Uterus (tissue), 4 donors: ENCODE measurements around the gene FAM114A2. TPM values are rescaled to one million over a fixed set of nuclear protein-coding genes. Genes with fewer than 3 reads are reported as not detected.

Experiments used
- DNase-seq, 2 donors: peaks; one replicate each; pipeline ENCODE4 v3.0.0-alpha.2; 2019 to 2020
- H3K27ac ChIP-seq, 2 donors: fragments of 200-600 bp; sonication (generic); 1 replicate in 1 of 2; 2 replicates in 1 of 2; pipeline ENCODE4 v1.5.1; 2016 to 2018
- H3K27me3 ChIP-seq, 2 donors: fragments of 200-600 bp; sonication (generic); one replicate each; pipeline ENCODE4 v1.5.1; 2018 to 2019; ENCODE audit warnings: control low read depth in 1 of 2
- H3K36me3 ChIP-seq, 2 donors: fragments of 200-600 bp; sonication (generic); one replicate each; pipeline ENCODE4 v1.5.1; 2019; ENCODE audit warnings: control low read depth in 1 of 2
- H3K4me1 ChIP-seq, 2 donors: fragments of 200-600 bp; sonication (generic); one replicate each; pipeline ENCODE4 v1.5.1; 2018 to 2019; ENCODE audit warnings: control low read depth in 1 of 2
- H3K4me3 ChIP-seq, 2 donors: fragments of 200-600 bp; sonication (generic); 1 replicate in 1 of 2; 2 replicates in 1 of 2; pipeline ENCODE4 v1.5.1; 2018 to 2019; ENCODE audit warnings: mild to moderate bottlenecking in 1 of 2
- H3K9me3 ChIP-seq, 2 donors: fragments of 200-600 bp; sonication (generic); one replicate each; pipeline ENCODE4 v1.5.1; 2019; ENCODE audit warnings: control low read depth in 1 of 2
- POLR2A ChIP-seq, 2 donors: fragments of 450-650 bp; IDR thresholded peaks; one replicate each; pipeline ENCODE4 v1.6.1; 2016; ENCODE audit warnings: antibody characterized with exemption in 2 of 2, mild to moderate bottlenecking in 1 of 2, moderate library complexity in 1 of 2
- intact Hi-C: fragments of 100-400 bp; cut with DNase I; formaldehyde crosslinking; loops from one replicate; pipeline ENCODE4 v1.15.1; 2023; ENCODE audit warnings: low total_unique reads
- total RNA-seq, 4 donors: library from RNA; depleted of rRNA in 3 of 4; stranded (reverse); fragments of >200 nt in 3 of 4; gene quantifications; one replicate each; pipeline versions ENCODE4 v1.1.0 to v1.2.4, GENCODE V29; 2014 to 2023
- TF ChIP-seq, protein P1 (sequence below), 4 experiments: fragments of 200-600 bp in 2 of 4; fragments of 450-650 bp in 2 of 4; sonication (generic) in 2 of 4; IDR thresholded peaks; one replicate each; pipeline ENCODE4 v1.5.1; 2016 to 2019; ENCODE audit warnings: antibody characterized with exemption in 4 of 4, mild to moderate bottlenecking in 2 of 4, moderate library complexity in 1 of 4
- donor health status: DM: yes; HTN: yes; CAD: no.

FAM114A2 gene
- total RNA-seq, 4 donors from 2014 or later: 26.9 to 71.3 (median 43.9) TPM

DNA sequence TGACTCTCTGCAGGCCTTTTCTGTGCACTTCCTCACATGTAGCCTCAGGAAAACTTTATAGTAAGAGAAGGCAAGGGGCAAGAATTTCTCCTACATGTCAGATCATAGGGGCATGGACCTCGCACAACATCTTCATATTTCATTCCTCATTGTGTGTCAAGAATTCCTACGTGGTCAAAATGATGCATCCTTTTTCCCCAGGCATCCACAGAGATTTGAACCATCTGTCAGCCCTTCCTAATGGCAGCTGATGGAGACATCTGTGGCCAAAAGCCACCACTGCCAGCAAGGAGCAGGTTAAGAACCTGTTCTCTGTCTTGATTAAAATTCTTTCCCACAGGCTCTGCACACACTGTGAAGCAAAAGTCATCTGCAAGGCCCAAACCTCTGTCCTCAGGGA is 42.5 kb upstream of the FAM114A2 start:
- intact Hi-C loops: no loop called here
- TF ChIP-seq, protein P1, sequence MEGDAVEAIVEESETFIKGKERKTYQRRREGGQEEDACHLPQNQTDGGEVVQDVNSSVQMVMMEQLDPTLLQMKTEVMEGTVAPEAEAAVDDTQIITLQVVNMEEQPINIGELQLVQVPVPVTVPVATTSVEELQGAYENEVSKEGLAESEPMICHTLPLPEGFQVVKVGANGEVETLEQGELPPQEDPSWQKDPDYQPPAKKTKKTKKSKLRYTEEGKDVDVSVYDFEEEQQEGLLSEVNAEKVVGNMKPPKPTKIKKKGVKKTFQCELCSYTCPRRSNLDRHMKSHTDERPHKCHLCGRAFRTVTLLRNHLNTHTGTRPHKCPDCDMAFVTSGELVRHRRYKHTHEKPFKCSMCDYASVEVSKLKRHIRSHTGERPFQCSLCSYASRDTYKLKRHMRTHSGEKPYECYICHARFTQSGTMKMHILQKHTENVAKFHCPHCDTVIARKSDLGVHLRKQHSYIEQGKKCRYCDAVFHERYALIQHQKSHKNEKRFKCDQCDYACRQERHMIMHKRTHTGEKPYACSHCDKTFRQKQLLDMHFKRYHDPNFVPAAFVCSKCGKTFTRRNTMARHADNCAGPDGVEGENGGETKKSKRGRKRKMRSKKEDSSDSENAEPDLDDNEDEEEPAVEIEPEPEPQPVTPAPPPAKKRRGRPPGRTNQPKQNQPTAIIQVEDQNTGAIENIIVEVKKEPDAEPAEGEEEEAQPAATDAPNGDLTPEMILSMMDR (IDR thresholded peaks at IDR 0.05): no peak
- TF ChIP-seq POLR2A (IDR thresholded peaks at IDR 0.05): no peak
- Histone ChIP-seq H3K36me3 (no peaks in the 10 kb centered on the region), H3K27ac (no peak overlapping the region), H3K27me3 (no peaks in the 10 kb centered on the region), H3K9me3 (no peaks in the 10 kb centered on the region), H3K4me3 (no peak overlapping the region), H3K4me1 (no peaks in the 10 kb centered on the region)
- DNase-seq: no peak

DNA sequence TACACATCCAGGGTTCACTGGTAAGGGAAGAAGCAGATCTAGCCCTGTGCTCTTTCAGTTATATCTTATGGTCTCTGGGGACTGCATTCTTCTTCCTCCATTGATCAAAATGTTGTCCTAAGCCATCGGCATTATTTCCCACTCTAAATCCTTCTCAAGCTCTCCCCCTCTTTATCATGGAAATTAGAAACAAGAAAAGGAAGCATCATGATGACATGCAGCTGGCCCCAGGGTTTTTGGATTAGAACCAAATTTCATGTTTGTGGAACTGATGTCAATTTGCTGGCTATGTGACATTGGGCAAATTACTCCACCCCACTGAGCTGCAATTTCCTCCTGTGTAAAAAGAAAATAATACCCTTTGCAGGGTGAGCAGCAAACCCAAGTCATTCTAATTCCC is 39.6 kb upstream of the FAM114A2 start:
- intact Hi-C loops: loop anchor here (10.0 kb wide), 1 partner anchor 327 kb away; no protein-coding TSS in a partner anchor
- H3K27ac ChIP-seq: no peak overlapping the region
- H3K4me3 ChIP-seq: no peak overlapping the region
- no peak for DNase-seq
- H3K27me3 ChIP-seq: no peaks in the 10 kb centered on the region
- H3K36me3 ChIP-seq: no peaks in the 10 kb centered on the region
- TF ChIP-seq POLR2A (IDR thresholded peaks at IDR 0.05): no peak
- TF ChIP-seq, protein P1 (IDR thresholded peaks at IDR 0.05): no peak
- no peaks in the 10 kb centered on the region for H3K4me1 ChIP-seq
- no peaks in the 10 kb centered on the region for H3K9me3 ChIP-seq

DNA sequence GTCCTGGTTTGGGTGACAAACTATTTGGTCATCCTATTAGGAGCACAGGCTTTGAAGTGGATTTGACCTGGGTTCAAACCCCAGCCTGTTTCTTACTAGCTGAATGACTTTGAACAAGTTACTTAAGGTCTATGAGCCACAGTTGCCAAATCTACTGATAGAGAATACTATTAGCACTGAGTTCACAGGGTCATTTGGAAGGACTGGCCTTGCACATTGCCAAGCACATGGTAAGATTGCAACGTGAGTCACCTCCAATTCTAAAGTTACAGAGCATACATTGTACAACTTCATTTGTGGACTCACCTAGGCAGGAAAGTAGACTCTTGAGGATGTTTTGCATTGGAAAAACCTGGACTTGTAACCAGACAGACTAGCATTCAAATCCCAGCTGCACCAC is 39.0 kb upstream of the FAM114A2 start:
- Histone ChIP-seq H3K36me3 (no peaks in the 10 kb centered on the region), H3K4me1 (no peaks in the 10 kb centered on the region), H3K27me3 (no peaks in the 10 kb centered on the region), H3K9me3 (no peaks in the 10 kb centered on the region), H3K4me3 (no peak overlapping the region), H3K27ac (no peak overlapping the region)
- intact Hi-C loops: loop anchor here (10.0 kb wide), 1 partner anchor 327 kb away; no protein-coding TSS in a partner anchor
- no peak for TF ChIP-seq POLR2A (IDR thresholded peaks at IDR 0.05)
- TF ChIP-seq, protein P1 (IDR thresholded peaks at IDR 0.05): no peak
- DNase-seq: no peak

- no peak for TF ChIP-seq POLR2A (IDR thresholded peaks at IDR 0.05)
- TF ChIP-seq, protein P1 (IDR thresholded peaks at IDR 0.05): no peak
- Histone ChIP-seq H3K36me3 (no peaks in the 10 kb centered on the region), H3K4me1 (no peaks in the 10 kb centered on the region), H3K27me3 (no peaks in the 10 kb centered on the region), H3K9me3 (no peaks in the 10 kb centered on the region), H3K4me3 (no peak overlapping the region), H3K27ac (no peak overlapping the region)
- DNase-seq: no peak
- intact Hi-C loops: loop anchor here (10.0 kb wide), 1 partner anchor 328 kb away; no protein-coding TSS in a partner anchor
These were observed 37.7 kb upstream of the FAM114A2 start for GRCh38 chr5:154076240-154076922.

GRCh38 chr5:154072414-154073171 is 33.9 kb upstream of the FAM114A2 start:
- no peaks in the 10 kb centered on the region for H3K9me3 ChIP-seq
- intact Hi-C loops: loop anchor here (10.0 kb wide), 1 partner anchor 332 kb away; no protein-coding TSS in a partner anchor
- H3K27me3 ChIP-seq: no peaks in the 10 kb centered on the region
- no peaks in the 10 kb centered on the region for H3K4me1 ChIP-seq
- no peaks in the 10 kb centered on the region for H3K36me3 ChIP-seq
- no peak overlapping the region for H3K4me3 ChIP-seq
- no peak overlapping the region for H3K27ac ChIP-seq
- peak; percentile 77 to 81 for DNase-seq
- TF ChIP-seq POLR2A (IDR thresholded peaks at IDR 0.05): no peak
- TF ChIP-seq, protein P1 (IDR thresholded peaks at IDR 0.05): peak; percentile 90 to 92 (median 92)
